Fibroblast of peridontal ligament (primary cell): ENCODE data around the gene ZDHHC1.

Experiments
- DNase-seq: peaks from one replicate; pipeline ENCODE4 v3.0.0-alpha.2; 2010; ENCODE audit errors: extremely low read depth

ZDHHC1 gene

DNA sequence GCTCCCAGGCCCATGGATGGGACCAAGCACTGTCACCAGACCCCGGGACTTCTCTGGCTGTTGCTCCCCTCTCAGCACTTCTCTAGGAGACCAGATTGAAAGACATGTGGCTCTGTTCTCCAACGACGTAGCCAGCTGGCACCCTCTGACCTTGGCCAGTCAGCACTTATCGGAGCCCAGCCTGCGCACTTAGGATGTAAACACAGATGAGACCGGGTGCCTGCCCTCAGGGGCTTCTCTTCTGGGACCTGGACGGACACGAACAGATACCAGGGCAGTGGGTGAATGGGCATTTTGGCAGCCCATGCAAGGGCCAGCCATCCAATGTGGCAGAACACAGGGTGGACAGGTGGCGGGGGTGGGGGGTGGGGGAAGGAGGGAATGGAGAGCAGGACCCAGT, 6.6 kb downstream of the ZDHHC1 start:
- no peak for DNase-seq

GRCh38 chr16:67407788-67408452, 8.4 kb downstream of the ZDHHC1 start:
- DNase-seq, result no peak

- DNase-seq, result peak; percentile 28
Measured at GRCh38 chr16:67407176-67407787, 9.0 kb downstream of the ZDHHC1 start.

DNA sequence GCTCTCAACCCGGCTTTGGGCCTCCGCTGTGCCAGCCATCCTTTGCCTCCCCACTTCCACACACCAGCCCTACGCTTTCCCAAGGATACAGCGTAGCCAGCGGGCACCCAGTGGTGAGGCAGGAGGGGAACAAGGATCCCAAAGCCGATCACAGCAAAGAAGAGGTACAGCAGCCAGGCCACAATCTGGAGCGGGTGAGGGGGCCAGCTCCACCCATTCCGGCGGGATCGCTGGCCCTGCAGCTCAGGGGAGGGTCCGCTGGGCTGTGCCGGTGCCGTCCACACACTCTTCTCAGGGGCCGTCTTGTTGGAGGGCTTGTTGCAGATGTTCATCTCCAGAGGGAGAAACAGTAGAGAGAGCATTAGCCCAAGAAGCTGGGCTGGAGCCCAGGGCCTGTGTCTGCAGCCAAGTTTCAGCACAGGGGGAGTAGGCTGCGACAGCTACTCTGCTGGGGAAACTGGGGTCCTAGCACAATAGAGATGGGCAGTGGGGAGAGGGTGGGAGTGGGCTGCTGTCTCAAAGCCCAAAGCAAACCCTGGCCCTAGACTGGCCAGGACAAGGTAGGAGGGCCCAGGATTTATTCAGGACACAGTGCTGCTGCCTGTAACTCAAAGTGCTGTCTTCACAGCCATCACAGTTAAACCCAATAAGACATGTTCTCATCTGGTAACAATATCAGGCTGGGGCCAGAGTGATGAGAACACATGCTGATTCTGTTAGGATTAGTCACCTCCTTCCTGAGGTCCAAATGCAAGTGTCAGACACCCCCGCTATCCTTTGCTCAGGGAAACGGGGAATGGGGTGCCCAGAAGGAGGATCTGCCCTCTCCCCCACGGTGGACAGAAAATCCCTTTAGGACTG, 9.9 kb downstream of the ZDHHC1 start:
- peak; percentile 90 for DNase-seq

DNA sequence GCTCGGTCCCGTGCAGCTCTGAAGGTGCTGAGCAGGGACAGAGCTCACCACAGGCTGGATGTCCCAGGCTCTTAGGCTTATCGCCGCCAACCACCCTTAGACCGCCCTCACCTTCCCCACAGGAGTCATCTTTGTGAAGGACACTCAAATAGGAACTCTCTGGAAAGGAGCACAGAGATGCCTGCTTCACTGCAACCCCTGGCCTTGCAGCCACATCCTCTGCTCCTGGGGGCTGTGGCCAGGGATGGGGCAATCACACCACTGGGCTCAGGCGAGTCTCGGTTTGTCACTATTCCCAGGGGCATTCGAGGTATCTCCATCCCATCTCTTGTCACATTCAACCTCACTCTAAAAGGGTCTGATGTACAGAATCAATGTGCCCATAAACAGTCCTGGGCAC, 10.9 kb downstream of the ZDHHC1 start:
- no peak for DNase-seq

DNA sequence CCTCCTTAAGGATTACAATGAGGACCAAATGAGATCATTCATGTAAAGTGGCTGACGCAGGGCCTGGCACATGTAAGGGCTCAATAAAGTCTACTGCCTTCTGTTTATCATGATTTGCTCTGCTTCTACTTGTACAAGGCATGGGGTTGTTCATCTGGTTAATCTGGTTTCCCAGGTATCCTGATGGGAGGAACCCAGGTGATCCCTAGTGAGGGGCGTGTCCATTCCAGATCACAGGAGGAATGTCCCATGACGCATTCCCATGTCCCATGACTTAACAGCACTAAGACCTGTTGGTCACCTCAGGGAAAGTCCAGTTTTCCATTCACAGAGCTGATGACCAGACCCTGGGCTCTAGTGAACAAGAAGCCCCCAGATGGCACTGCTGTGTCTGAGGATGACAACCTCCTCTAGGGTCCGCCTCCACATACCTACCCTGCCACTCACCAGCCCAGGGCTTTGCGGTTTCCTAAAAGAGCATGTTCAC, 11.5 kb downstream of the ZDHHC1 start:
- DNase-seq, result no peak

DNA sequence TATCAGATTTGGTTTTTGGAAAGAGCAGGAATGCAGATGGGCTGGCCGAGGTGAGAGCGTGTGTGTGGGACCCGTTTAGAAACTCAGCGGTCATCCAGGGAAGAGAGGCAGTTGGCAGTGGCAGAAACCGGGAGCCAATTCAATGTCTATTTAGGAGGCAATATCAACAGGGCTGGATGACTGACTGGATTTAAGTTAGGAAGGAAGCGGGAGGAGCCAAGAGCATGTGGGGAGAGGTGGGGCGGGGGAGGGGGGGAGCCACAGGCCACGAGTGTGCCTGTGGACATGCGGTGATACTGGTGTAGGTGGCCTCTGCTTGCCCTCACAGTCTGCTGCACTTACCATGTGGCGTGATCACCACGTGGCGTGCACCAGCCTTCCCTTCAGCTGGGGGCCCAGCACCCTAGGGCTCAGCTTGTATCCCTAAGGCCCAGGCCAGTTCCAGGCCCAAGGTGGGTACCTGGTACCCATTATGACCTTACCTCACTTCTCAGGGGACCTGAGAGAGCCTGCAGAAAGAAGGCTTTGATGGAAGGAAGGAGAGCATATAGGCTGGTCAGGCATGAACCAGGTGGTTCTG, 12.2 kb downstream of the ZDHHC1 start:
- no peak for DNase-seq

- no peak for DNase-seq
Measured at GRCh38 chr16:67400901-67401300, 15.4 kb downstream of the ZDHHC1 start.

DNA sequence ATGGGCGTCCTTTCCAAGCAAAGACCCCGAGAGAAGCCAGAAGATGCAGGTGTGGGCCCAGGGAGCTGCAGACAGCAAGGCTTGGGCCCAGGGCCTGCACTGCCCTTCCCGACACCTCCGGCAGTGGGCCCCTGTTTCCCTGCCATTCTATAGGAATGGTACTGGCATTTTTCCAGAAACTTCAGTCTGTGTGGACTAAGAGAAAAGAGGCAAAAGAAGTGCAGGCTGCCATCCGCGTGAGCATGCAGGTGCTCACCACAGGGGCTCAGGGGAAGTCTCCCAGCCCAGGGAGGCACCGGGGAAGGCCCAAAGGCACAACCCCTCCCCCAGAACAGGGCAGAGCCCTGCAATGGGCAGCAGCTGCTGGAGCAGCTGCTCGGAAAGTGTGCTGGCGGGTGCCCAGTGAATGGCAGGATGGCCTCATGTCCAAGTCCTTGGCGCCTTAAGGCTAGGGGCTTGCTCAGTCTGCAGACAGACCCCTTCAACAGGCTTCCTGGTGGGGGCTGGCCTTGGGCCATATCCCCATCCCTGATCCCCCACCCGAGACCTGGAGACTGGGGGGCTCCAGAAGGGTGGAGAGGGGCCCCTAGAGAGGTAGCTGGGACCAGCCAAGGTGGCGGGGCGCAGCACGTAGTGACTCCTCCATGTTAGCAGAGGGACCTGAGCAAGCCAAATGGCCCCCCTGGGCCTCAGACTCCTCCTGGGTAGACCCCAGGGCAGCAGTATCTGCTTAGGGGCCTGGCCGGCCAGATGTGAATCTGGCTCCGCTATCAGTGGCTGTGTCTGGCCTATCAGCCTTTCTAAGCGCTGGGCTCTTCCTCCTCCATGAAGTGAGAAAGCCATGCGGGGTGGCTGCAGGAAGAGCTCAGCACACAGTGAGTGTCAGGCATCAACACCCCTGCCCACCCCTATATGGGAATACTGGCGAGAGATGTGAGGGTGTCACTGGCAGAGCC, 16.2 kb downstream of the ZDHHC1 start:
- DNase-seq, result no peak

DNA sequence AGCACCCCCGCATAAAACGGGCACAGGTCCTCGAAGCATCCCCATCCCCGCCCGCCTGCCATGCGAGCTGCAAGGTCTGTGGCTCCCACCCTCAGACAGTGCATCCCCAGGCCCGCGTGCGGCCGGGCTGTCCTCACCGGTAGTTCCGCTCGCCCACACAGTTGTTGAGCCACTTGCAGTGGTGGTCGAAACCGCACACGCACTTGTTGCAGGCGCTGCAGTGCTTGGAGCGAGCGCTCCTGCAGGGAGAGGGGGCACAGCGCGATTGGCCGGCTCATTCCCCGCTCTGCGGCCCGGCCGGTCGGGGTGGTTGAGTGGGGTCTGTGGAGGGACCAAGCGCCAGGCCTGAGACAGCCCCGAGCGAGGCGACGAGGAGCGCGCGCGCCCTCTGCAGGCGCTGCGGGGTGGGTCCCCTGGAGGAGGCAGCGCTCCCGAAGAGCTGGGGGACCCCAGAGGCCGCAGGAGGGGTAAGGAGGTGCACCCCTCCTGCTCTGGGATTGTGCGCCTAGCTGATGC, 17.0 kb downstream of the ZDHHC1 start:
- DNase-seq, result no peak

DNA sequence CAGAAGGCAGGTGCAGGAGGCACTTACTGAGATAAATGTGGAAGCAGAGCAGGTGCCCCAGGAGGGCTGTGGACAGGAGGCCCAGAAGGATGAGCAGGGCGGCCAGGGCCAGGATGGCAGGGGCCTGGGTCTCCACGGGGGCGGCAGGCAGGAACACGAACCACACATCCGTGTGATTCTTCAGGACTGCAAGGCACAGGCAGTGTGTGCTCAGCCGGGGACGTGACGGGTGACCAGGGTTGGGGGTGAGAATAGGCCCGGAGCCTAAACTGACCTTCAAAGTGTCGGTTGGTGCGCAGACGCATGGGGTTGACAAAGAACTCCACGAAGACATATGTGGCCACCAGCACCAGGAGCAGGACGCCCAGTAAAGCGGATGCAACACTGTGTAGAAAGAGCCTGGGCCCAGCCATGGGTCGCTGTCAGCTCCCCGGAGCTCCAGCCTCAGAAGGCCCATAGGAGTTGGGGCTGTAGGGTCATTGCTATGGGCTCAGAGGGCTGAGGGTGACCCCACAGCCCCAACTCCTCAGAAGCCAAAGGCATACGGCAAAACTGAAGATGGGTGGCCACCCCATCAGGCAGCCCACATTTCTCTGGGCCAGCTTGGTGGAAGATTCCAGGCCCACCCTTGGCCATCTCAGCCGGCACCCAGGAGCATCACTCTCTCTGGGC, 17.6 kb downstream of the ZDHHC1 start:
- DNase-seq, result no peak

- DNase-seq, result no peak
Measured at GRCh38 chr16:67397812-67398545, 18.3 kb downstream of the ZDHHC1 start.

DNA sequence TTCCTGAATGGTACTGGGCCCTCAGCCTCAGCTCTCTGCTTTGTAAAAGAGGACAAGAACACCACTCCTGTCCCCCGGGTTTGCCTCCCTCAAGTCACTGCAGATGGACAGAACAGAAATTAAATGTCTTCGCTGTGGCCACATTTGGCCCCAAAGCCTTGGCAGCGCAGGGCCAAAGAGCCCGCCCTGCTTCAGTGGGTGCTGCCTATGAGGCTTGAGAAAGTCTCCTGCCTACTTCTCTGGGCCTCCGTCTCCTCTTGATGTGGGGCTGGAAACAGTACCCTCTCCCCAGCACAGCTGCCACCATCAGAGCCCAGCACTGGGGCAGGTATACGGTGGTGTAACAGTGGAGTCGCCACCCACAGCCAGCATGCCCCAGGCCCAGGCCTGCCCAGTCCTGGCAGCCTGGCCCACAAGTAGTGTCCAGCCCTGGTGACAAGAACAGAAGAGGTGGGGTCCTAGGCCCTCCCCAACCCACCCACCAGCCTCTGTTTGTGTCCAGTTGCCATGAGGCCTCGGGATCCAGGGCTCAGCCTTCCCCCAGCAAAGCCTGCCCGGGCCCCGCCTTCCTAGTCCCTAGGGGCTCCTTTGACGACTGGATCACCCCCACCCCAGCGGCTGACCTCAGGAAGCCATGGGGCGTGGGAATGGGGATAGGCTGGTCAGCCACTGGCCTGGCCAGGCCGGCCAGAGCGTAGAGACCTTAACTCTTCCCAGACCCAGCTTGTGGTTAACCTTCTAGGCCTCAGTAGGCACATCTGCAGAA, 19.1 kb downstream of the ZDHHC1 start:
- DNase-seq, result no peak

GRCh38 chr16:67396159-67397035, 19.9 kb downstream of the ZDHHC1 start:
- peak; percentile 57 for DNase-seq

- no peak for DNase-seq
Measured at GRCh38 chr16:67395458-67396158, 20.7 kb downstream of the ZDHHC1 start.

DNA sequence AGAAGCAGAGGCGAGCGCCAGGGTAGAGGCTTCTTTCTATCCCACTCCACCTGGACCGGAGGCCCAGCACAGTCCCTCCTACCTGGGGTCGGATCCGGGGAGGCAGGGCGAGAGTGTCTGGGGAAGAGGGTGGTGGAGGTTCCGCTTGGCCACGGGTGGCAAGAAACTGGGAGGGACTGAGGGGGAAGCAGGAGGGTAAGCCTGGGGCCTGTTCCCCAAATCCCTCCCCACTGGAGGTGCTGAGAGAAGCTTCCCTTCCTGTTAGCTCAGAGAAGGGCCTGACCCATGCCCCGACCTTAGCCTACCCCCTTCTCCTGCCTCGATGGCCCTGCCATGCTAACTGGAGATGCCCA, 21.2 kb downstream of the ZDHHC1 start:
- no peak for DNase-seq
